GM15510 (cell line): ENCODE results near the gene TIGD6.

Experiments
- POLR2A ChIP-seq: IDR thresholded peaks from 3 replicates; pipeline ENCODE4 v1.6.1; 2011; ENCODE audit warnings: borderline replicate concordance; ENCODE audit not compliant: insufficient read length; ENCODE audit errors: extremely low read depth

TIGD6 gene

GRCh38 chr5:150000256-150000989 lies at the start of gene TIGD6, which contains the start of gene HMGXB3:
TIGD6 (minus strand) TSS chr5:150000654; CDS start chr5:149996348, 4,306 bp downstream.
HMGXB3 (plus strand) TSS chr5:150000739; CDS start chr5:150004853, 4,114 bp downstream.
- peak; percentile 96 for TF ChIP-seq POLR2A

DNA sequence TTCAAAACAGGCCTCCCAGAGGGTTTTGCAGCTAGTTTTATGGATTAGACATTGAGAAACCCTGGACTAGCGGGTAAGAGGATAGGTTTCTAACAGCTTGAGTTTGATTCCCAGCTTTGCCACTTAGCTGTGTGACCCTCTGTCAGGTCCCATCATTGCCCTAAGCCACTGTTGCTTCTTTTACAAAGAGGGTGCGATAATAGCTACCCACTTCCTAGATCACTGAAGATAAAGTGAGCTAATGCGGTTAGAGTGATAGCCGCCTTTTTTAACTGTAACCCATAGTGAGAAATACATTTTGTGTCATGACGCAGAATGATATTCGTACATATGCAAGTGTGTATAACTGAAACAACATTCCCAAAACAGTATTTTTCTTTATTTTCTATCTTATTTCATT lies 45.6 kb upstream of the TIGD6 start:
- TF ChIP-seq POLR2A = no peak

DNA sequence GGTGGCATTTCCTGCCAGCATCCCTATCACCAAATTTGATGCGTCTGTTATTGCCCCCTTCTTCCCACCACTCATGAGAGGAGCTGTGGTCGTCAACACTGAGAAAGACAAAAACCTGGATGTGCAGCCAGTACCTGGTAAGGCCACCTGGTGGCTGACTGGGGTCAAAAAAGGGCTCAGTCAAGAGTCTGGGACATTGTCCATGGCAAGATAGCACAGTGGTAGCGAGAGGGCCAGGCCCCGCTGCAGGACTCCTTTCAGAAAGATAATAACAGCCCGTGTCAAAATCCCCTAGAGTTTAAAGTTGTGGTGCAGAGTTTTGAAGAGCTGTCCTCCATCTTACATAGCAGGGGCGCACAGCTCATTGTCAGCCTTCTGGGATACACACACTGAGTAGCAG lies 45.1 kb upstream of the TIGD6 start:
- no peak for TF ChIP-seq POLR2A

GRCh38 chr5:150044712-150045111 lies 44.3 kb upstream of the TIGD6 start:
- no peak for TF ChIP-seq POLR2A

DNA sequence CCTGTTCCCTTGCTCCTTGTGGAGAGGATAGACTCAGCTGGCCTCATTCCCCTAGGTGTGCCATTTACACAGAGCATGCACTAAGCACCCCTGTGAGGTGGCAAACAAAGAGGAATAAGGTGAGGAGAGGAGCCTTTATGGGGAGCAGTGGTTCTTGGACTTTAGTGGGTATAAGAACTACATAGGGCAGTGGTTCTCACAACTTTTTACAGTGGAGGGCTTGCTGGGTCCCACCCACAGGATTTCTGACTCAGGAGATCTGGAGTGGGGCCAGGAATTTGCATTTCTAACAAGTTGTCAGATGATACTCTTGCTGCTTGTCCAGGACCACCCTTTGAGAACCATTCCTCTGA lies 43.9 kb upstream of the TIGD6 start:
- no peak for TF ChIP-seq POLR2A

- no peak for TF ChIP-seq POLR2A
Observed at GRCh38 chr5:150043657-150044328, 43.3 kb upstream of the TIGD6 start.

DNA sequence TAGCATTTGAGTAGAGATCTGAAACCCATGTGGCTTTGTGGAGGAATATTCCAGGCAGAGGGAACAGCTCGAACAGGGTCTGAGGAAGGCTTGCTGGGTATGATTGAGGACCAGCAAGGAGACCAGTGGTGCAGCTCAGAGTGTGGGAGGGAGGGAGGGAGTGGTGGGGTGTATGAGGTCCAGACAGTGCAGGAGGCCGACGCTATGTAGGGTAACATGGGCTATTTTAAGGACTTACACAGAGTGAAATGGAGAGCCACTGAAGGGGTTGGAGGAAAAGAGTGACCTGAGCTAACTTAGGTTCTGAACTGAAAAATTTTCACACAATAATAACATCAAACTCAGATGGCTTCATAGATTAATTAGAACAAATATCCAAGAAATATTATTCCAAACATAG lies 42.0 kb upstream of the TIGD6 start:
- TF ChIP-seq POLR2A = no peak

DNA sequence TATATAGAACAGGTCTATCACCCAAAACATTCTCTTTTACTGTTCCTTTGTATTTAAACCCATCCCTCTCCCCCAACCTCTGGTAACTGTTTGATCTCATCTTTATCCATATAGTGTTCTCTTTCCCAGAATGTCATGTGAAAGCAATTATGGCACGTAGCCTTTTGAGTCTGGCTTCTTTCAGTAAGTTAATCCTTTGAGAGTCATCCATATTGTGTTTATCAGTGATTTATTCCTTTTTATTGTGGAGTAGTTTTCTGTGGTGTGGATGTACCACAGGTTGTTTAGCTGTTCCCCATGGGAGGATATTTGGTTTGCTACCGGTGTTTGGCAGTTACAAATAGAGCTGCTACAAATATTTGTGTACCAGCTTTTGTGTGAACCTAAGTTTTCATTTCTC lies 38.1 kb upstream of the TIGD6 start:
- no peak for TF ChIP-seq POLR2A

DNA sequence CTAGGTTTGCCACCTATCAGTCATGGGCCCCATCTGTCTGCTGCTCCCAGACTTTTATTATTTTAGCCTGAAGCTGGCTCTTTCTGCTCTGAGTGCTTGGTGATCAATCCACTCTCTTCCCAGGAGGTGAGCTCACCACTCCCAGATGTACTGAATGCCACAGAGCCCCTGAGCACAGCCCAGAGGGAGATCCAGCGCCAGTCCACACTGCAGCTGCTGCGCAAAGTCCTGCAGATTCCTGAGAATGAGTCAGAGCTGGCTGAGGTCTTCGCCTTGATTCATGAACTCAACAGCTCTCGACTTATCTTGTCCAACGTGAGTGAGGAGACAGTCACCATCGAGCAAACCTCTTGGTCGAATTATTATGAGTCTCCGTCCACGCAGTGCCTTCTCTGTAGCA lies 36.1 kb upstream of the TIGD6 start:
- no peak for TF ChIP-seq POLR2A

- no peak for TF ChIP-seq POLR2A
Observed at GRCh38 chr5:150035139-150035895, 34.9 kb upstream of the TIGD6 start.

DNA sequence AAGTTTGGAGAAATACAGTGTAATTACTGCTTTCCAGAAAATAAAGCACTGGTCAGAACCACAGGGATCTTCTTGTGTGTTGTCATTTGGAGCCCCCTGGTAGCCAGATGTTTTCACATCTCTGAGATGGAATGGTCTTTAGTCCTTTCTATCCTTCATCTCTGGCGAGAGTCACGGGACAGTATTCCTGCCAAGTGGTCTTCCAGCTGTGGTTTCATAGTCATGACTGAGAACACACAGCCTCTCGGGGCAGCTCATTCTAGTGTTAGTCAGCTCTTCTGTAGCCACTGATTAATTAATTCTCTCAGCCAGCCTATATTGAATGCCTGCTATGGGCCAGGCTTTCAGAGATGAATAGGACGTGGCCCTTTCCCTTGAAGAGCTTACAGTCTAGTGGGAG lies 34.2 kb upstream of the TIGD6 start:
- TF ChIP-seq POLR2A = no peak

GRCh38 chr5:150033334-150033733 lies 32.9 kb upstream of the TIGD6 start:
- TF ChIP-seq POLR2A = no peak

GRCh38 chr5:150026682-150027172 lies 26.3 kb upstream of the TIGD6 start:
- no peak for TF ChIP-seq POLR2A

DNA sequence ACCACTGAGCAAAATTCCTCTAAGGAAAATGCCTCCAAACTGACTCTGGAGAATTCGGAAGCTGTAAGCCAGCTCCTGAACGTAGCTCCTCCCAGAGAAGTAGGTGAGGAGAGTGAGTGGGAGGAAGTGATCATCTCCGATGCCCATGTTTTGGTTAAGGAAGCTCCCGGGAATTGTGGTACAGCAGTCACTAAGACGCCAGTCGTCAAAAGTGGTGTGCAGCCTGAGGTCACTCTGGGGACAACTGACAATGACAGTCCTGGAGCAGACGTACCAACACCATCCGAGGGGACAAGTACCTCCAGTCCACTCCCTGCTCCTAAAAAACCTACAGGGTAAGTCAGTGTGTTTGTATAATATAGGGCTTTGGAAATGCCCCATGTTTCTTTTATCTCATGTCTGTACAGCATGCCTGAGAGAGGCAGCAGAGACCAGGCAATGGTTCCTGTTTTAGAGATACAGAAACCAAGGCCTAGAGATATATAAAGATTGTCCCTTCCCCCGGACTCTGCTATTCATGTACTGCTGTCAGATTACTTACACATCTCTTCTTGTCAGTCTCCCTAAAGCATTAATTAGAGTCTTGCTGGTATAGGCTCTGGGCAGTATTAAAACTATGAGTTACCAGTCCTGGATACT lies 24.0 kb upstream of the TIGD6 start:
- no peak for TF ChIP-seq POLR2A

DNA sequence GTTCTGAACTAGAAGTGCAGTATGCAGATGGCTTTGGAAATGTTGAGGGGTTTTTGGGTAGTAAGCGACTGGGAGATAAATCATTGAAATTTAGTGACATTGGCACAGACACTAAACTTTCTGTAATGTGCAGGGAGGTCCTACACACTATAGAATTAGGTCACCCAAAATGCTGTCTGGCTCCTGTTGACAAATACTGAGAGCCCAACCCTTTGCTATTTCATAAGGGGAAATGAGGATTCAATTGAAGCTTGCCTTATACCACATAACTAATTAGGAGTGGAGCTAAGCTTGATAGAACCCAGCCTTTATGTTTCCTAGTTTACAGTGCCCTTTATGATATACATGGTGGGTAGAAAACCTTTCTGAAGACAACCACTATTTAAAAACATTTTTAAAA lies 22.7 kb upstream of the TIGD6 start:
- no peak for TF ChIP-seq POLR2A

DNA sequence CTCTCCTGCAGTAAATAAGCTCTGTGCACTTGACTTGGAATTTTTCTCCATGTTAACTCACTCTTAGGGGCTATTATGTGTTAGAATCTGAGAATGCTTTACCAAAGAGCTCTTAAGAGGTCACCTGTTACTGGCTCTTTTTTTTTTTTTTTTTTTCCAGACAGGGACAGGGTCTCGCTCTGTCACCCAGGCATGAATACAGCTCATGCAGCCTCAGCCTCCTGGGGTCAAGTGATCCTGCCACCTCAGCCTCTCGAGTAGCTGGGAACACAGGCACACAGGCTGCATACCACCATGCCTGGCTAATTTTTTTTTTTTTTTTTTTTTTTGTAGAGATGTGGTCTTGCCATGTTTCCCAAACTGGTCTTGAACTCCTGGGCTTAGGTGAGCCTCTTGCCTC lies 22.2 kb upstream of the TIGD6 start:
- TF ChIP-seq POLR2A = no peak

GRCh38 chr5:150022158-150022531 lies 21.7 kb upstream of the TIGD6 start:
- TF ChIP-seq POLR2A = no peak
